Bronchial epithelial cell (primary cell): ENCODE data around the gene LARP1. TPM values are rescaled to one million over a fixed set of nuclear protein-coding genes. Genes with fewer than 3 reads are reported as not detected.
A peak's percentile ranks its signal among the peaks of the same experiment; 100 is the strongest.

Experiments
- DNase-seq: peaks from one replicate; pipeline ENCODE4 v3.0.0-alpha.2; 2010; ENCODE audit warnings: low read depth
- FAIRE-seq: peaks from 2 replicates; lab custom pipeline; 2011; peaks lifted over from hg19 to GRCh38; lab: Jason Lieb, UNC
- H3K27me3 ChIP-seq: 2 replicates; pipeline ENCODE4 v1.5.1; 2011; ENCODE audit warnings: low read length; ENCODE audit not compliant: control insufficient read depth, insufficient read depth
- H3K36me3 ChIP-seq: 2 replicates; pipeline ENCODE4 v1.5.1; 2011; ENCODE audit warnings: low read length; ENCODE audit not compliant: control insufficient read depth, insufficient read depth
- H3K4me3 ChIP-seq: 2 replicates; pipeline ENCODE4 v1.5.1; 2011; ENCODE audit warnings: mild to moderate bottlenecking, low read depth, low read length, control low read depth
- CTCF ChIP-seq: IDR thresholded peaks from 2 replicates; pipeline ENCODE4 v1.5.1; 2011; ENCODE audit warnings: mild to moderate bottlenecking, moderate library complexity, low read length, control low read depth, inconsistent platforms; ENCODE audit not compliant: insufficient read depth, severe bottlenecking
- total RNA-seq: library from RNA; depleted of rRNA; stranded (reverse); fragments of >200 nt; gene quantifications from 2 replicates; pipeline ENCODE4 v1.2.1, GENCODE V29; 2014

Gene LARP1
- total RNA-seq, 1 donor from 2014 or later: 42.6 TPM

- H3K36me3 ChIP-seq: no peaks in the 10 kb centered on the region
- DNase-seq (no peak), FAIRE-seq (no peak)
- H3K27me3 ChIP-seq: no peaks in the 10 kb centered on the region
- TF ChIP-seq CTCF: no peak
- H3K4me3 ChIP-seq: no peak overlapping the region
Measured at GRCh38 chr5:154751854-154752253, 3.3 kb upstream of the LARP1 start.

GRCh38 chr5:154753792-154754191 lies 1.4 kb upstream of the LARP1 start:
- H3K36me3 ChIP-seq: no peaks in the 10 kb centered on the region
- no peak for TF ChIP-seq CTCF
- no peak for FAIRE-seq
- no peak overlapping the region for H3K4me3 ChIP-seq
- no peaks in the 10 kb centered on the region for H3K27me3 ChIP-seq
- peak; percentile 56 for DNase-seq

- DNase-seq (peak; percentile 90), FAIRE-seq (no peak)
- TF ChIP-seq CTCF: peak; percentile 40
Measured at GRCh38 chr5:154754460-154755360, 467 bp upstream of the LARP1 start.

GRCh38 chr5:154756009-154756867 lies 1.1 kb downstream of the LARP1 start:
- H3K36me3 ChIP-seq: no peaks in the 10 kb centered on the region
- DNase-seq: no peak
- H3K27me3 ChIP-seq: no peaks in the 10 kb centered on the region
- TF ChIP-seq CTCF: no peak
- no peak for FAIRE-seq
- peak overlapping the region; percentile 71 for H3K4me3 ChIP-seq

More at GRCh38 chr5:154754460-154755360, 467 bp upstream of the LARP1 start:
- Histone ChIP-seq H3K4me3 (peak overlapping the region; percentile 71), H3K27me3 (no peaks in the 10 kb centered on the region), H3K36me3 (no peaks in the 10 kb centered on the region)

- H3K36me3 ChIP-seq: peaks cover 2% of the 10 kb centered on the region
- FAIRE-seq (no peak), DNase-seq (peak; percentile 17)
- TF ChIP-seq CTCF: no peak
- no peaks in the 10 kb centered on the region for H3K27me3 ChIP-seq
- H3K4me3 ChIP-seq: peak overlapping the region; percentile 71
Measured at GRCh38 chr5:154756868-154757813, 2.0 kb downstream of the LARP1 start.
